HFF-Myc (cell line): ENCODE results near the gene JTB.

ENCODE experiments used
- DNase-seq: peaks from one replicate; pipeline ENCODE4 v3.0.0-alpha.2; 2011; ENCODE audit warnings: low read depth; ENCODE audit errors: extremely low read depth
- H3K4me3 ChIP-seq: replicated peaks from 2 replicates; pipeline ENCODE4 v1.5.1; 2011; ENCODE audit warnings: low read depth, mild to moderate bottlenecking, control low read depth, low read length
- TF ChIP-seq, protein P1 (sequence below): IDR thresholded peaks from 2 replicates; pipeline ENCODE4 v1.5.1; 2012; ENCODE audit warnings: mild to moderate bottlenecking, low read depth, low read length, control low read depth; ENCODE audit errors: missing control alignments

The JTB gene

DNA sequence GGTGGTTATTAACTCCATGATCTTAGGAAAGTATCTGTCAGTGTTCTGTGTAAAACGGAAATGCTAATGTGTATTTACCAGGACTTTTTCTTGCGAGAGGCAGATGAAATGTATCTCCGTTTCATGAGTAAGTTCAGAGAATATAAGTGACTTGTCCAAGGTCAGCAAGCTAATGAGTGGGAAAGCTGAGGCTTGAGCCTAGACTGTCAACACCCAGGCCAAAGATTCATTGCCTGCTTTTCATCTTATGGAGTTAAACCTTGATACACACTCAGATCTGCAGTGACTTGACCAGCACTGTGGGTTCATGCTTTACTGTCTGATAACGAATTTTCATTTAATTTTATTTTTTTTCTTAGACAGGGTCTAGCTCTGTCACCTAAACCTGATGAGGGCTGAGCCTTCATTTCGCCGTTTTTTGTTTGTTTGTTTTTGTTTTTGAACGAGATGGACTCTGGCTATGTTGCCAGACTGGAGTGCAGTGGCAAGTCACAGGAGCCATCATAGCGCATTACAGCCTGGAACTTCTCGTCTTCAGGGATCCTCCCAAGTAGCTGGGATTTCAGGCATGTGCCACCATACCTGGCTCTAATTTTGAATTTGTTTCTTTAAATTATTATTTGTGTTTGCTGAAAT is 918 bp upstream of the JTB start:
- no peak for DNase-seq
- H3K4me3 ChIP-seq, result peak overlapping the region; percentile 78
- TF ChIP-seq, protein P1, sequence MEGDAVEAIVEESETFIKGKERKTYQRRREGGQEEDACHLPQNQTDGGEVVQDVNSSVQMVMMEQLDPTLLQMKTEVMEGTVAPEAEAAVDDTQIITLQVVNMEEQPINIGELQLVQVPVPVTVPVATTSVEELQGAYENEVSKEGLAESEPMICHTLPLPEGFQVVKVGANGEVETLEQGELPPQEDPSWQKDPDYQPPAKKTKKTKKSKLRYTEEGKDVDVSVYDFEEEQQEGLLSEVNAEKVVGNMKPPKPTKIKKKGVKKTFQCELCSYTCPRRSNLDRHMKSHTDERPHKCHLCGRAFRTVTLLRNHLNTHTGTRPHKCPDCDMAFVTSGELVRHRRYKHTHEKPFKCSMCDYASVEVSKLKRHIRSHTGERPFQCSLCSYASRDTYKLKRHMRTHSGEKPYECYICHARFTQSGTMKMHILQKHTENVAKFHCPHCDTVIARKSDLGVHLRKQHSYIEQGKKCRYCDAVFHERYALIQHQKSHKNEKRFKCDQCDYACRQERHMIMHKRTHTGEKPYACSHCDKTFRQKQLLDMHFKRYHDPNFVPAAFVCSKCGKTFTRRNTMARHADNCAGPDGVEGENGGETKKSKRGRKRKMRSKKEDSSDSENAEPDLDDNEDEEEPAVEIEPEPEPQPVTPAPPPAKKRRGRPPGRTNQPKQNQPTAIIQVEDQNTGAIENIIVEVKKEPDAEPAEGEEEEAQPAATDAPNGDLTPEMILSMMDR, result no peak

- DNase-seq, result no peak
- H3K4me3 ChIP-seq, result peak overlapping the region; percentile 78
- TF ChIP-seq, protein P1, result no peak
Measured at GRCh38 chr1:153976819-153977249, 640 bp downstream of the JTB start.

DNA sequence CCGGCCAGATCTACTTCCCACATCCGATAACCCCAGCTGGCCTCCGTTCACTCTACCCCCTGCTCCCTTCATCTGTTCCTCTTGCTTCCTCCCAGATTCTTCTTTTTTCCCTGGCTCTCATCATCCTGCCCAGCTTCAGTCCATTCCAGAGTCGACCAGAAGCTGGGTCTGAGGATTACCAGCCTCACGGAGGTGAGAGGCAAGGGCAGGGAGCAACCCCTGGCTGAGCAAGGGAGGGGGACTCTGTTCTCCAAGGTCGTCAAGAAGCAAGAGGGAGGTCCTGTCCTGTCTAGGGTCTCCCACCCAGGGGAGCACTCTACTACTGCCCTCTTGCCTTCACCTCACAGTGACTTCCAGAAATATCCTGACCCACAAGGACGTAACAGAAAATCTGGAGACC is 3.9 kb downstream of the JTB start:
- TF ChIP-seq, protein P1, result no peak
- no peak for DNase-seq
- no peak overlapping the region for H3K4me3 ChIP-seq

GRCh38 chr1:153973071-153973470 is 4.4 kb downstream of the JTB start:
- TF ChIP-seq, protein P1, result no peak
- no peak overlapping the region for H3K4me3 ChIP-seq
- DNase-seq, result no peak

GRCh38 chr1:153970346-153970745 is 7.1 kb downstream of the JTB start:
- H3K4me3 ChIP-seq, result no peak overlapping the region

GRCh38 chr1:153968972-153969371 is 8.5 kb downstream of the JTB start:
- peak overlapping the region; percentile 68 for H3K4me3 ChIP-seq
- TF ChIP-seq, protein P1, result no peak
- no peak for DNase-seq

More at GRCh38 chr1:153970346-153970745, 7.1 kb downstream of the JTB start:
- no peak for DNase-seq
- TF ChIP-seq, protein P1, result no peak

- H3K4me3 ChIP-seq, result peak overlapping the region; percentile 68
- no peak for DNase-seq
- TF ChIP-seq, protein P1, result no peak
Measured at GRCh38 chr1:153968408-153968807, 9.1 kb downstream of the JTB start.
